Skin epidermis (tissue), 12 donors: Measurements from ENCODE around the gene PCSK2.

ENCODE experiments used
- H3K27ac ChIP-seq, 21 experiments: fragments of 200-600 bp; sonication (generic) in 11 of 21; one replicate each; pipeline ENCODE4 v1.5.0; 2020; ENCODE audit warnings: mild to moderate bottlenecking in 3 of 21, inconsistent platforms in 2 of 21, moderate library complexity in 2 of 21
- H3K4me3 ChIP-seq, 7 experiments: fragments of 200-600 bp; sonication (generic) in 2 of 7; one replicate each; pipeline ENCODE4 v1.5.0; 2020; ENCODE audit warnings: inconsistent platforms in 2 of 7, mild to moderate bottlenecking in 2 of 7, moderate library complexity in 1 of 7

The PCSK2 gene

GRCh38 chr20:17236766-17237165 is 9.9 kb downstream of the PCSK2 start:
- Histone ChIP-seq H3K4me3 (no peak overlapping the region), H3K27ac (no peak overlapping the region)

- Histone ChIP-seq H3K27ac (no peak overlapping the region), H3K4me3 (no peak overlapping the region)
Measured at GRCh38 chr20:17248224-17248623, 21.4 kb downstream of the PCSK2 start.

- H3K4me3 ChIP-seq, result no peak overlapping the region
- no peak overlapping the region for H3K27ac ChIP-seq
Measured at GRCh38 chr20:17262786-17263185, 35.9 kb downstream of the PCSK2 start.

GRCh38 chr20:17273717-17274116 is 46.9 kb downstream of the PCSK2 start:
- Histone ChIP-seq H3K27ac (no peak overlapping the region), H3K4me3 (no peak overlapping the region)

GRCh38 chr20:17276101-17276500 is 49.3 kb downstream of the PCSK2 start:
- H3K4me3 ChIP-seq, result no peak overlapping the region

GRCh38 chr20:17281478-17281877 is 54.6 kb downstream of the PCSK2 start:
- H3K4me3 ChIP-seq, result no peak overlapping the region
- no peak overlapping the region for H3K27ac ChIP-seq

More at GRCh38 chr20:17276101-17276500, 49.3 kb downstream of the PCSK2 start:
- no peak overlapping the region for H3K27ac ChIP-seq

GRCh38 chr20:17282501-17282900 is 55.7 kb downstream of the PCSK2 start:
- no peak overlapping the region for H3K4me3 ChIP-seq
- no peak overlapping the region for H3K27ac ChIP-seq

GRCh38 chr20:17287503-17287902 is 60.7 kb downstream of the PCSK2 start:
- Histone ChIP-seq H3K27ac (no peak overlapping the region), H3K4me3 (no peak overlapping the region)

- no peak overlapping the region for H3K4me3 ChIP-seq
- no peak overlapping the region for H3K27ac ChIP-seq
Measured at GRCh38 chr20:17287998-17288397, 61.2 kb downstream of the PCSK2 start.

- no peak overlapping the region for H3K4me3 ChIP-seq
Measured at GRCh38 chr20:17295151-17295726, 68.4 kb downstream of the PCSK2 start.

GRCh38 chr20:17295991-17296390 is 69.2 kb downstream of the PCSK2 start:
- Histone ChIP-seq H3K4me3 (no peak overlapping the region), H3K27ac (no peak overlapping the region)

More at GRCh38 chr20:17295151-17295726, 68.4 kb downstream of the PCSK2 start:
- H3K27ac ChIP-seq, result no peak overlapping the region

- H3K4me3 ChIP-seq, result no peak overlapping the region
- H3K27ac ChIP-seq, result no peak overlapping the region
Measured at GRCh38 chr20:17298171-17298570, 71.3 kb downstream of the PCSK2 start.

GRCh38 chr20:17298751-17299150 is 71.9 kb downstream of the PCSK2 start:
- Histone ChIP-seq H3K4me3 (no peak overlapping the region), H3K27ac (no peak overlapping the region)

- Histone ChIP-seq H3K27ac (no peak overlapping the region), H3K4me3 (no peak overlapping the region)
Measured at GRCh38 chr20:17300113-17300512, 73.3 kb downstream of the PCSK2 start.

- no peak overlapping the region for H3K4me3 ChIP-seq
- H3K27ac ChIP-seq, result no peak overlapping the region
Measured at GRCh38 chr20:17304774-17305173, 77.9 kb downstream of the PCSK2 start.

- Histone ChIP-seq H3K27ac (no peak overlapping the region), H3K4me3 (no peak overlapping the region)
Measured at GRCh38 chr20:17306427-17306826, 79.6 kb downstream of the PCSK2 start.

- no peak overlapping the region for H3K4me3 ChIP-seq
- H3K27ac ChIP-seq, result no peak overlapping the region
Measured at GRCh38 chr20:17314264-17314663, 87.4 kb downstream of the PCSK2 start.

- Histone ChIP-seq H3K27ac (no peak overlapping the region), H3K4me3 (no peak overlapping the region)
Measured at GRCh38 chr20:17315407-17316231, 88.8 kb downstream of the PCSK2 start.

GRCh38 chr20:17316316-17317038 is 89.6 kb downstream of the PCSK2 start:
- no peak overlapping the region for H3K27ac ChIP-seq

GRCh38 chr20:17317341-17317740 is 90.5 kb downstream of the PCSK2 start:
- no peak overlapping the region for H3K4me3 ChIP-seq
- no peak overlapping the region for H3K27ac ChIP-seq

More at GRCh38 chr20:17316316-17317038, 89.6 kb downstream of the PCSK2 start:
- no peak overlapping the region for H3K4me3 ChIP-seq

- no peak overlapping the region for H3K27ac ChIP-seq
- no peak overlapping the region for H3K4me3 ChIP-seq
Measured at GRCh38 chr20:17320456-17320855, 93.6 kb downstream of the PCSK2 start.
